Dermis blood vessel endothelial cell (primary cell): ENCODE measurements around the gene CANX. TPM values are rescaled to one million over a fixed set of nuclear protein-coding genes. Genes with fewer than 3 reads are reported as not detected.

Experiments used
- DNase-seq: peaks from one replicate; pipeline ENCODE4 v3.0.0; 2010
- total RNA-seq: library from RNA; depleted of rRNA; stranded (reverse); fragments of >200 nt; gene quantifications from 2 replicates; pipeline ENCODE4 v1.2.3, GENCODE V29; 2014

CANX gene
- total RNA-seq, 1 donor from 2014 or later: 796 TPM

DNA sequence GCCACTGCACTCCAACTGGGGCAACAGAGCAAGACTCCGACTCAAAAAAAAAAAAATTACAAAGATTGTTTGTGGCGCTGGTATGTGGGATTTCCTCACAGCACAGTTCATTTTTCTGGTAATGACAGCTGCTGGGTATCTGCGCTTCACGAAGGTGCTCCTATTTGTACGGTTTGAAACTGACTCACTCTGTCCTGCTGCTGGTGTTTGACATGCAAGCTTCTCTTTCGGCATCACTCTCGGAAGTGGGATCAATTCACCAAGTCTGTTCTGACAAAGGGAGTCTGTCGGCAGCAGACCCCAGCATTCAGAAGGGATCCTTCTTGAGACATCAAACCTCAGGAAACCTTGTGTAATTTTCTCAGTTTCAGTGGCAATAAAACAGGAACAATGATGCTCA, 60.2 kb downstream of the CANX start:
- no peak for DNase-seq

DNA sequence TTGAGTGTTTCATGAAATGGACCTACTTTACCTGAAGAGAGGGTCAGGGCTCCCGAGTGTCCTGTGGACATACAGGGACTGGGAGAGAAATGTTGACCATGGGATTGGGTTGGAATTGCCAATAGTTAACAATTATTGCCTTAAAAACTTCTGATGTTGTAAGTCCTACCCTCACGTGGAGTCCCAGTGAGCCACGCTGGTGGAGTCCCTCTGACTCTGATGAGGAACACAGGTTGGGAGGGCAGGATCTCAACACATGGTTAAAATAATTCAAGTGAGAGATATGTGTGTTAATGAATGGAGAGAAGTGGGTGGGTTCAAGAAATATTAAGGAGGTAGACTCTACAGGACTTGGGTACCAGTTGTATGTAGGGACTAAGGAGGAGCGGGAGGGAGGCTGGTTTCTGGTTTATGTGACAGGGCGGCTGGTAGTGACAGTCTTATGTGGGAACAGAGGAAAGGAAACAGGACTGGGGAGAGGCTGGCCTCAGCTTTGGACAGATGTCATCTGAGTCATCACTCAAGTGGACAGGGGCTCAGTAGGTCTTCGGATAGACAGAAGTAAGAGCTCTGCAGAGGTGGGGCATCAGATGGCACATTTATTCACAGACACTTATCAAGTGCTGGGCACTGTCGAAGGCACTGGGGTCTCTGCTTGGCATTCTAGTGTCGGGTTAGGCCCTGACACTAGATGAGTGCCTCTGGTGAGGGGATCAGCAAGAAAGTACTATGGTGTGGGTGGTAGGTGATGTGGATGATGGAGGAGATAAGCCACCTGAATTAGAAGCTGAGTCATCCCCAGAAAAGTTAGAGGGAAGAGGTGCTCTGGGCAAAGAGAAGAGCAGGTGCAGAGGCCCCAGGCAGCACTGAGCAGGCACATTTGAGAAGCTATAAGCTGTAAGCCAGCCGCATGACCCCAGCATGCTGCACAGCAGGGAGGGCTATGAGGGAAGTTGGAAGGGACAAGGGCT, 61.1 kb downstream of the CANX start:
- DNase-seq: no peak

DNA sequence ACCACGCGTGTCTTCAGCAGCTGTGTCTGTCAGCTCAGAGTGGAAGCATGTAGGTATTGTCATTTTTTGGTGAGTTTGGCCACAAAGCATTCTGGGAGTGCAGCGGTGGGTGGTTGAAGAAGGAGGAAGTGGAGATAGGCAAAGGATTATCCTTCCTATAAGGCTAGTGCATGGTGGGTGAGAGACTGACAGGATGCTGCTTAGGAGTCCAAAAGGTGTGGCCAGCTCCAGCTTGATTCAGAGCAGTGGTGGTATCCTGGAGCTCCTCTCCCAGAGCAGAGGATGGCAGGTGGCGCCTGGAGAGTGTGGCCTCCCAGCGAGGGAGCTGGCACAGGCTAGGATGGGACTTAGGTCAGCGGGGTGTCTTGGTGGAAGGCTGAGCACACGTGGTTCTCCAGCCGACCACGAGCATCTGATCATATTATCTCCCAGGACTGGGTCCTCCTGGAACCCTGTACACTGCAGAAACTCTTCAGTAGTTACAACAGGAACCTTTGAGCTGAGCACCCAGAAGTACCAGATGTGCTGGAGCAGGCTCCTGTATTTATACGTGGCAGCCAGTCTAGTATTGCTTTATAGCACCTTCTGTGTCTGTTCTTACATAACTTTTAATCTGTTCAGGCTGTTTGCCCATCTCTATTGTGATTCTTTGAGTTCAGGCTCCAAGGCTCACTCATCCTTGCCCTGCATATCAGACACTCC, 63.5 kb downstream of the CANX start:
- DNase-seq: no peak

DNA sequence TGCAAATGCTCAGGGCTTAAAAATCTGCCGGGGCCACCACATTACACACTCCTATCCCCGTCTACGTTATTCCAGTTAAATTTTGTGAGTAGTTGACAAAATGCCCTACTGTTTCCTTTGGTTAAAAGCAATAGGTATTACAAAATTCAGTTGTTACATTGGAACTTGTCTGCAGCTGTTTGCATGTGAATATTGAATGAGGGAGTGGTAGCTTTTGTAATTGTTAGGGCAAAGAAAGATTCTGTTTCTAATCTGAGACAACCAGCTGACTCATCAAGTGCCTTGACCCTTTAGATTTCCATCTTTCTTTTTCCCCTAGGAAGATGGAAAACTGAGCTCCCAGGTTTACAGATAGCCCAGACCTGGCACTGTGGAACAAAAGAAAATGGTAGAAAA, 64.0 kb downstream of the CANX start:
- DNase-seq: no peak

DNA sequence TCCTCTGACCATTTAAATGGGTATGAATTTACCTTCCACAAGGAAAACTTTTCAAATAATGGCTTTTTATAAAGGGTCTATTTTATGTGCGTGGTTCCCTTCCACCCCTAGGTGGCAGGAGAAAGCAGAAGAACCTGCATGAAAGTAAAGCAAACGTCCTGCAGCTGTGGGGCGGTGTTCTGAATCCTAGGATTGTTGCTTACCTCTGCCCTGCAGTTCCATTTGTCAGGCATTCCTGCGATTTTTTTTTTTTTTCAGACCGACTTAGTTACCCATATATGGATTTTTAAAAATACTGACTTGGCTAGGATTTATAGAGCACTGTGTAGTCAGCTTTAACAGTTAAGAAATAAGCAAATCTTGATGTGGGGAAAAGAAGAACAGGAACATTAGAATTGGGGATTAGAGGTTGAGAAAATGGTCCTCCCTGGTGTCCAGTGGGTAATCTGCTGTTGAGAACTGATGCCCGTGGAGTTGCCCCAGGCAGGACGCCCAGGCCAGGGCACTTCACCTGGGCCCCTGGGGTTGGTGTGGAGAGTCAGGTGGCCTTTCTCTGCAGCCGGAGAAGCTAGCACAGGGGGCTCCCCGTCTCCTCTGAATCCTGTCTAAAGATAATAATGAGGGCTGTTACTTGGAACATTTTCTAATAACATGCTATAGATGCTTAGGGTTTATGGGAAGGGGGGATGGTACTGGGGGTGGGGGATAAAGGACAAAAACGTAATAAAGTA, 64.6 kb downstream of the CANX start:
- DNase-seq: peak; percentile 88

DNA sequence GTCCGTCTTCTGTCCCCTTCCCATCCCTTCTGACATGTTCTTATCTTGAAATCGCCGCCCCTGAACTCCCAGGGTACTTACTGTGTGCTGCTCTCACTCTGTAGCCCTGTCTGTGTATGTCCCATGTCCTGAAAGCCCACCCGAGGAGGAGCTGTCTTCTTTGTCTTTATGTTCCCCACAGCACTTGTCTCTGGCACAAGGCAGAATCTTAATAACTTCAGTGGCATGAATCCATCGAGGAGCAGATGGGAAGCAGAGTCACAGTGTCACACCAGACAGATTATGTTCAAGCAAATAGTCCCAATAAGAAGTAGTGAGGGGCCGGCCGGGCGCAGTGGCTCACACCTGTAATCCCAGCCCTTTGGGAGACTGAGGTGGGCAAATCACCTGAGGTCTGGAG, 65.3 kb downstream of the CANX start:
- no peak for DNase-seq

DNA sequence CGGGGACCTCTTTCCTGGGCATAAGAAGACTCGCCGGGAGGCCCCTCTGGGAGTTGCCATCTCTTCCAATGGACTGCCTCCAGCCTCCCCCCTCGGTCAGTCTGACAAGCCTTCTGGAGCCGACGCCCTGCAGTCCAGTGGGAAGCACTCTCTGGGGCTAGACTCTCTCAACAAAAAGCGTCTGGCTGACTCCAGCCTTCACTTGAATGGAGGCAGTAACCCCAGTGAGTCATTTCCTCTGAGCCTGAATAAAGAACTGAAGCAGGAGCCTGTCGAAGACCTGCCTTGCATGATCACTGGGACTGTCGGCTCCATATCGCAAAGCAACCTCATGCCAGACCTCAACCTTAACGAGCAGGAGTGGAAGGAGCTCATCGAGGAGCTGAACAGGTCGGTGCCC, 66.6 kb downstream of the CANX start:
- peak; percentile 89 for DNase-seq

DNA sequence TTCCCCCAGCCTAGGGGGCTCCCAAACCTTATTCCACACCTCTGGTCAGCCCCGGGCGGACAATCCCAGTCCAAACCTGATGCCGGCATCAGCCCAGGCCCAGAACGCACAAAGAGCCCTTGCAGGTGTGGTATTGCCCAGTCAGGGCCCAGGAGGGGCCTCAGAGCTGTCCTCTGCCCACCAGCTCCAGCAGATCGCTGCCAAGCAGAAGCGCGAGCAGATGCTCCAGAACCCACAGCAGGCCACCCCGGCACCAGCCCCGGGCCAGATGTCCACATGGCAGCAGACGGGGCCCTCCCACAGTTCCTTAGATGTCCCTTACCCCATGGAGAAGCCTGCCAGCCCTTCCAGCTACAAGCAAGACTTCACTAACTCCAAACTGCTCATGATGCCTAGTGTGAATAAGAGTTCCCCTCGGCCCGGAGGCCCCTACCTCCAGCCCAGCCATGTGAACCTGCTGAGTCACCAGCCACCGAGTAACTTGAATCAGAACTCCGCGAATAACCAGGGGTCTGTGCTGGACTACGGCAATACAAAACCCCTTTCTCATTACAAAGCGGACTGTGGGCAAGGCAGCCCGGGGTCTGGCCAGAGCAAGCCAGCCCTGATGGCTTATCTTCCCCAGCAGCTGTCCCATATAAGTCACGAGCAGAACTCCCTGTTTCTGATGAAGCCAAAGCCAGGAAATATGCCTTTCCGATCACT, 67.4 kb downstream of the CANX start:
- peak; percentile 50 for DNase-seq

DNA sequence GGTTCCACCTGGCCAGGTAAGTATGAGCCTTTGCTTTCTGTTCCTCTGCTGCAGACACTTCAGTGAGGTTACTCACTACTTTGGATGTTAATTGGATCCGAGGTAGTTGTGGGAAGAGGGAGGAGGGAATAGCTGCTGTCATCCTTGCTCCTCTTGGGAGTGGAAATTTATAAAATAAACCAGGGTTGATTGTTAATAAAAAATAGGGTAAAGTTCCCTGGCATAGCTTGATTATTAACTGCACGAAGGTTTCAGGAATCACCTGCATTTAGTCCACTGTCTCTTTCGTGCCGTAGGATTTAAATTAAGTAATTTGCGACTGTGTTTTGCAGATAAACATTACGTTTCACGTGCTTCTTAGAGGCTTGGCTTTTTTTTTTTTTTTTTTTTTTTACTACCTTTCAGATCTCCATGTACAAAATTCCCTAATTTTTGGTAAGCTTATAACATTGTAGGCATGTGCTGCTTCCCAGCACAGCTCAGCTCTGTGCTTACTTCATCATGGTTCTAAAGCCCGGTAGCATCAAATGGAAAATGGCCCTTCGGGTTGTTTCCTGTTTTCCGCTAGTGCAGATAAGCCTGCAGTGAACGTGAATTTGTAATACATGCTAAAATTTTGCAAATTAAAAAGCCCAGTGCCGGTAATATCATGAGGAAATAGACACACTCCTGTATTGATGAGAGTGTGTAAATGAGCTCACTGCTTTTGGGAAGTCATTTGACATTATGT, 68.1 kb downstream of the CANX start:
- peak; percentile 36 for DNase-seq

DNA sequence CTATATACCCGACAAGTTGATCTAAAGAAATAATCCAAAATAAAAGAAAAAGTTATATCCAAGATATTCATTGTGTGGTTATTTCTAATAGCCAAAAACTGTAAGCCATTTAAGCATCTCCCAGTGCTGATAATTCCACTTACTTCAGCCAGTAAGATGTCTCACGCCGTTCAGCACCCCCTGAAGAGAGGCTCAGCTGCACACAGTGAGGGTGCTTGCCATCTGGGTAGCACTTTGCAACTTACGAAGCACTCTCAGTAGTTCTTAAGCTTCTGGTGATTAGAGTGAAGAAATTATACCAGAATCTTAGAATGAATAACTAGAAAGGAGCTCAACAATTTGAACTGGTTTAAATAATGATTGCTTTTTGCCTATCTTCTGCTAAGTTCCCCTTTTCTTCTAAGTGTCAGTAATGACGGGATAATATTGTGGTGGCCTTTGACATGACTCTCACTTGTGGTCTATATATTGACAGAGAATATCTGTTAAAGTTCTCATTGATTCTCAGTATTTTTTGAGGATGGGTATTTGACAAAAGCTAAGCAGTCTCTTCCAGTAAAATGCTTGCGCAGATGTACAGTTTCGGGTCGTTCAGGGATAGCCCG, 68.8 kb downstream of the CANX start:
- no peak for DNase-seq

DNA sequence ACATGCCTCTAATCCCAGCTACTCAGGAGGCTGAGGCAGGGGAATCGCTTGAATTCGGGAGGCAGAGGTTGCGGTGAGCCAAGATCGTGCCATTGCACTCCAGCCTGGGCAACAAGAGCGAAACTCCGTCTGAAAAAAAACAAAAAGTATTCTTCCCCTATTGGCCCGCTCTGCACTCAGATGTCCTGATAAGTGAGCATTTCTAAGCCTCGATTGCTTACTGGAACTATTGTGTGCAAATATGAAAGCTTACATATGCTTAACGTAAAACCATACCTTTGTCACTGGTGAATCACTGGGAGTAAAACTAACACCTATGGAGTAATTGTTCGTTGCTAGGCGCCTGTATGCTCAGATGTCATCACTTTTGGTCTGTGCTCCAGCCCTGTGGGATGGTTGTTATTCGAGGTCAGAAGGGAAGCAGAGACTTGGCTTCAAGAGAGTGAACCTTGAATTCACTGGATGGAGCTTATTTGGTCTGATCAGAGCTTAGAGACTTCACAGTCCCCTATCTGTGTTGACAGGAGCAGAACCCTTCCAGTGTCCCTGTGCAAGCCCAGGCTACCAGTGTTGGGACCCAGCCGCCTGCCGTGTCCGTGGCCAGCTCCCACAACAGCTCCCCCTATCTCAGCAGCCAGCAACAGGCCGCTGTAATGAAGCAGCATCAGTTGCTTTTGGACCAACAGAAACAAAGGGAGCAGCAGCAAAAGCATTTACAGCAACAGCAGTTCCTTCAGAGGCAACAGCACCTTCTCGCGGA, 69.7 kb downstream of the CANX start:
- no peak for DNase-seq

DNA sequence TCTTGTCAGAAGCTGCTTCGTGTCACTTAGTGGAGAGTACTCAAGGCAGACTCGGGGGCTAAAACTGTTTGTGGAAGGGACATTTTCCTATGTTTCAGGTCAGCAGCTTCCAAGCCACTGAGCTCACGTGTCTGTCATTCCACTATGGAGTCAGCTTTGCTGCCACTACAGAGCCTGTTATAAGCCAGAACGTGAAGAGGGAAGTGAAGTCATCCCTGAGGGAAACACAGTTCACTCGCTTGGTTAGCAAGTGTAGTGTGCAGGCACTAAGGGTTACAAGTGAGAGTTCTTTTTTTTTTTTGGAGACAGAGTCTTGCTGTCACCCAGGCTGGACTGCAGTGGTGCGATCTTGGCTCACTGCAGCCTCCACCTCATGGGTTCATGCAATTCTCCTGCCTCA, 70.5 kb downstream of the CANX start:
- DNase-seq: no peak

DNA sequence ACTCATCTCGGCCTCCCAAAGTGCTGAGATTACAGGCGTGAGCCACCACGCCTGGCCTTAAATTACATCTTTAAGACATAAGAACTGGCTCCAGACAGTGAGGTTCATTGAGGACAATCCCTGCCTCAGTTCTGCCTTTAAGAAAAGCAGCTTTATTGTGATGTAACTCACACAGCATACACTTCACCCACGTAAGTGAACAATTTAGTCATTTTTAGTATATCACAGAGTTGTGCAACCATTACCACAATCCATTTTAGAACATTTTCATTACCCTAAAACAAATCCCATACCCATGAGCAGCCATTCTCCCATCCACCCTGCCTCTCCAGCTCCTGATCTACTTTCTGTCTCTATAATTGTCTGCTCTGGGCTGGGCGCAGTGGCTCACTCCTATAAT, 71.0 kb downstream of the CANX start:
- DNase-seq: no peak

DNA sequence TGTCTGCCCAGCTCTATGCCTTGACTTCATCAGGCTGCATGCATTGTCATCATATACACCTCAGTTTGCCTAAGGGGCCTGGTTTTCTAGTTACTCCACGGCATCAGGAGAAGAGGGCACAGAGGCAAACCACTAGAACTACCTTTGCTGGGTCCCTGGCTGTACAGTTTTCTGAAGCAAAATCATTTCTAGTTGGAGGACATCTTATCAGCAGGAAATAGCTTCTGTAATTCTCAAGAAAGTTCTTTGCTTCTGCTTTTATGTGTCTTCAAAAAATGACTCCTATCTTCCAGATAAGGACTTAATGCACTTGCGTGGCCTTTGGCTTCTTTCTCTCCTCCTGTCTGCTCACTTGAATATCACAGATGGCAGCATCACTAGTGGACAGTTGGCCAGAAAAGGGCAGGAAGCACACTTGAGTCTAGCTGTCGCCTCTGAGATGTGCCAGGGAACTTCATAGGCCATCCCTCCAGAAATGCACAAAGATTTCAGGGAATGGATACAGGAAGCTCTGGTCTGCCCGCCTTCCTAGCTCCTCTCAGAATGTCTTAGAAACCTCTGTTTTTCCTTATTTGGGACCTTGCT, 72.6 kb downstream of the CANX start:
- DNase-seq: no peak

DNA sequence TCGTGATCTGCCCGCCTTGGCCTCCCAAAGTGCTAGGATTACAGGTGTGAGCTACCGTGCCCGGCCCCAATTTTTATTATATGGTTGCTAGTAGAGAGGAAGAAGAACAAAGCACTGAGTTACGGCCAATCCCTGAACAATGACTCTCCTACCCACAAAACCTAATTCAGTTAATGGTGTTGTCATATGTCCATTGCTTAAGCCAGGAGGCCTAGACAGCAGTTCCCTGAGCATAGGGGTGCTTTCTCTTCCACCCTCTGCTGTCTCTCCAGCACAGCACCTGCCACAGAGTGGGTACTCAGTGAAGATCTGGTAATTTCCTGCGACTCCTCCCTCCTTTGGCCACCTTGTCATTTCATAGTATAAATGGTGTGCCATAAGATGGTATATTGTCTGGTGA, 73.6 kb downstream of the CANX start:
- no peak for DNase-seq

DNA sequence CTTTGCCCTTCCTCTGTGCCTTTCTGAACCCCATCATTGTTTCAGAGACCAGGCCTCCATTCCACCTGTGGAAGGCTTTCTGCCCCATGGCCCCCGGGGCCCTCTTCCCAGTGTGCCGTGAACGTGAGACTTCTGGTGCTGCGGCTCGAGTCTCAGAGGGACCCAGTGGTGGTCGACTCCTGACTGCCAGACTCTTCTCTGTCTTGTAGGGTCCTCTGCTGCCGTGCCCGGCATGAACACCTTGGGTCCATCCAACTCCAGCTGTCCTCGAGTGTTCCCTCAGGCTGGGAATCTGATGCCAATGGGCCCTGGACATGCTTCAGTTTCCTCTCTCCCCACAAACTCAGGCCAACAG, 74.9 kb downstream of the CANX start:
- no peak for DNase-seq

DNA sequence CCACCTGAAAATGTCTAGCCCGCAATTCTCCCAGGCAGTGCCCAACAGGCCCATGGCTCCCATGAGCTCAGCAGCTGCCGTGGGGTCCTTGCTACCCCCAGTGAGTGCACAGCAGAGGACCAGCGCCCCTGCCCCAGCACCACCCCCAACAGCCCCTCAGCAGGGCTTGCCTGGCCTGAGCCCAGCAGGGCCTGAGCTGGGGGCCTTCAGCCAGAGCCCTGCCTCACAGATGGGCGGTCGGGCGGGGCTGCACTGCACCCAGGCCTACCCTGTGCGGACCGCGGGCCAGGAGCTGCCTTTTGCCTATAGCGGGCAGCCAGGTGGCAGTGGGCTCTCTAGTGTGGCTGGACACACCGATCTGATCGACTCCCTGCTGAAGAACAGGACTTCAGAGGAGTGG, 75.7 kb downstream of the CANX start:
- DNase-seq: no peak

DNA sequence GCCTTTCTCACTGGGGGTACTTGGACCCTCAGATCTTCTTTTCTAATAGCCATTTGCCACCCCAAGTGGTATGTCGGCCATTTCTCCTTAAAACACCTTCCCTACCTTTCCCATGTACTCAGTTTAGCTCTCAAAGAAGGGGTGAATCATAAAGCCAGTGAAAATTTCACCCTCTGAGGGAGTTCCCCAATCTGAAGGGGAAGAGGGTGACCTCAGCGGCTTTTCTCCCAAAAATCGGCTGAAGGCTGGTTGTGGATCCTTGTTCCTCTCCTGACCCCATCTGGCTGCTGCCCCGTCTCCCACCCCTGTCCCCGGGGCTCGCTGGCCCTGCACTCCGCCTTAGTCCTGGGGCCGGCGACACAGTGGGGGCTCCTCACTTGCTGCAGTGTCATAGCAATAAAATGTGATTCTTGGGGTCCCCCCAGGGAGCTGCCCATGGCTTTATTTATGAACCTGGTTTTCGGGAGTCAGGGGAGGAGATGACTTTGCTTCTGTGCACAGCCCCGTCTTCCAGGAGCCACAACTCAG, 77.7 kb downstream of the CANX start:
- no peak for DNase-seq

DNA sequence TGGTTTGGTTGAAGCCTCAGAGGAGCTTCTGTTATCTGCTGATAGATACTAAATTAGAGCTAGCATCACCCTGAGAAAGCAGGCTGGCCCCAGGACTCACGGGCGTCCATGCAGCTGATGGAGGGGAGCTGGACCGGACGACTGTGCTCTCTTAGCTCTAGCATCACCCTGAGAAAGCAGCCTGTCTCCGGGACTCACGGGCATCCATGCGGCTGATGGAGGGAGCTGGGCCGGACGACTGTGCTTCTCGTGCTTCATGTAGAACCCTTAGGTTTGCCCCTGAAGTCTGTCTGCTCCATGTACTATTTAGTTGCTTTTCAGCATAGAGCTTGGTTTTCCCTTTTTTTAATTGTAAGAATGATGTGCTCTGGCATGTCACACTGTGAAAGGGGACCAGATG, 78.7 kb downstream of the CANX start:
- DNase-seq: no peak

DNA sequence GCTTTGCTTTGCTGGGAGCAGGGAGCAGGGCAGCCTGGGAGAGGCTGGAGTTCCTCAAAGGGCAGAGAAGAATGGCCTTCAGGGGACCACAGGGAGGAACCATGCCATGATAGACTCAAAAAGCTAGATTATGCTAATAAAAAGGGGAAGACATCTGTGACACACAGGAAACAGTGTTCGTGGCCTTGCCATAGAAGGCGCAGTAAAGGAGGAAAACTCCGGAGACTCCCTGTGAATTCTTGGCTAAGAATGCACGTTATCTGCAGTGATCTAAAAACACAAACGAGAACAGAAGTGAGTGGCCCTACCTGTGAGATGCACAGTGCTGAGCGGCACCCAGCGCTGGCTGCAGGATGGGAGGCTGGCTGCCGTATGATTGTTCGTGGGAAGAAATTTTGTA, 79.1 kb downstream of the CANX start:
- DNase-seq: peak; percentile 40
